NCI-H2081 (cell line): Measurements from ENCODE around the gene ENTPD8.
A peak's percentile ranks its signal among the peaks of the same experiment; 100 is the strongest.

Source experiments
- DNase-seq, 2 experiments: peaks; one replicate each; lab custom pipeline; 2025; lab: John Stamatoyannopoulos, UW

Gene ENTPD8, protein sequence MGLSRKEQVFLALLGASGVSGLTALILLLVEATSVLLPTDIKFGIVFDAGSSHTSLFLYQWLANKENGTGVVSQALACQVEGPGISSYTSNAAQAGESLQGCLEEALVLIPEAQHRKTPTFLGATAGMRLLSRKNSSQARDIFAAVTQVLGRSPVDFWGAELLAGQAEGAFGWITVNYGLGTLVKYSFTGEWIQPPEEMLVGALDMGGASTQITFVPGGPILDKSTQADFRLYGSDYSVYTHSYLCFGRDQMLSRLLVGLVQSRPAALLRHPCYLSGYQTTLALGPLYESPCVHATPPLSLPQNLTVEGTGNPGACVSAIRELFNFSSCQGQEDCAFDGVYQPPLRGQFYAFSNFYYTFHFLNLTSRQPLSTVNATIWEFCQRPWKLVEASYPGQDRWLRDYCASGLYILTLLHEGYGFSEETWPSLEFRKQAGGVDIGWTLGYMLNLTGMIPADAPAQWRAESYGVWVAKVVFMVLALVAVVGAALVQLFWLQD

DNA sequence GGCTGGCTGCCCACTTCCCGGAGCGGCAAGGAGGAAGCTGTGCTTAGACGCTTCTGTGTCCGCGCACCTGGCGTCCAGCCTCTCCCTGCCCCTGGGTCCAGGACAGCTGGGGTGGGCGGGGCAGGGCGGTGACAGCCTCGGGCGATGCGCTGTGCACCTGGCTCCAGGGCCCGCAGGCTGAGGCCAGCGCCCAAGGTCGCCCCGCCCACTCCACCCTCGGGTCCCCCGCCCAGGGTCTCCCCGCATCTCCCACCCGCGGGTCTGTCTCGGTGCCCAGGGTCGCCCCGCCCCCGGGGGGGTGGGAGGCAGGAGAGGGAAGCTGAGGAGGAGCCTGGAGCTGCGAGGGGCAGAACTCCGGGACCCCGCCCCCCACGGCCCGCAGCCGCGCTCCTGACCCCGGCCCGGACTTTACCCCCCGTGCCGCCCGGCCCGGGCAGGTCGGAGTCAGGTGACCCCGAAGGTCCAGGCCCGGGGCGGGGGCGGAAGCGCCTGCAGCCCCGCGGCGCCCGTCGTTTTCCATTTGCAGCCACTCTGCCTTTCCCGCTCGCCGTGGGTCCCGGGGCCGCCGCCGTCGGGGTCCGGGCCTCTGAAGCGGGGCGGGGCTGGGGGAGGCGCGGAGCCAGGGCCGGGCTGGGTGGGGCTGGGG lies at the start of gene ENTPD8:
TSS of gene ENTPD8 (minus strand) at position 69 of the 646 bp plus-strand sequence. CDS start 3,072 bp downstream, outside the sequence.
- DNase-seq, result peak; percentile 72 to 86

DNA sequence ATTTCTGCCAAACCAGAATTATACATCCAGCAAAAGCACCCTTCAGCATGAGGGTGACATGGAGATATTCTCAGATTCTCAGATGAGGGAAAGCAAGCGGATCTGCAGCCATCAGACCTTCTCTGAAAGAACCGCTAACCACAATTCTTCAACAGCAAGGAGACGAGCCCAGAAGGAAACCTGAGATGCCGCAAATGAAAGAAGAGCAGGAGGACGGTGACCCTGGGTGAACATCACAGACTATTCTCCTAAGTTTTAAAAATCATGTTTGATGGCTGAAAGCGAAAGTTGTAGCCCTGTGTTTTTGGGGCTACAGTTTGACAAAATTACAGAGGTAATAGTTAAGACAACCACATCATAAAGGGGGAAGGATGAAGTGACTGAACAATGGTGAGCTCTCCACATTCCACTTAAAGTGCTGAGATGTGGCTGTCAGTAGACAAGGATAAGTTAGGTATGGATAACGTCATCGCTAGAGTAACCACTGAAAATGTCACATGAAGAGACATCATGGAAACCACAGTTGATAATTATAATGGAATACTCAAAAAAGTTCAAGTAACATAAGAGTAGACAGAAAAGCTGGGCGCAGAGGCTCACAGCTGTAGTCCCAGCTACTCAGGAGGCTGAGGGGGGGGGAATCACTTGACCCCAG lies 49.5 kb upstream of the ENTPD8 start:
- DNase-seq, result no peak

DNA sequence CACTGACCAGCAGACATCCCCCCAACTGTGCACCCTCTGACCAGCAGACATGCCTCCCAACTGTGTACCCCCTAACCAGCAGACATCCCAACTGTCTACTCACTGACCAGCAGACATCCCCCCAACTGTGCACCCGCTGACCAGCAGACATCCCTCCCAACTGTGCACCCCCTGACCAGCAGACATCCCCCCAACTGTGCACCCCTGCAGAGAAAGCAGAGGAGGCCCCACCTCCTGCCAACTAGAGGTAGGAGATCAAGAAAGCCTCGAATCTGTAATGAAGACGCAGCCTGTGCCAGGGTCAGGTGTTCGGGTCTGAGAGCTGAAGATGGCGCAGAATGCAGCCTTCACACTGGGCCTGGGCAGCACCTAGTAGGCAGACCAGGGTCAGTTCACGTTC lies 47.7 kb upstream of the ENTPD8 start:
- no peak for DNase-seq

DNA sequence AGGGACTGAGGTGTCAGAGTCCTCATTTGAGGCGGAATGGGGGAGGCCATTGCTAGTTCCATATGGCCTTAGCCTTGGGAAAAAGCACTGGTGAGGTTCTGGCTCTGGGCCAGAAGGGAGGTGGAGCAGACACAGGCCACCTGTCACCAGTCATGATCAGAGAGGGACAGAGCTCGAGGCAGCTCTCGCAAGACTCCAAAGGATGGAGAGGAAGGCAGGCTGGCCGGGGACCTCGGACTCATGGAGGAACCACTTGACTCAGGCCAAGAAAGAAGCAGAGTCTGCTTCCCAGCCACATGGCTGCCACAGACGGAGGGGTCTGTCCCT lies 47.1 kb upstream of the ENTPD8 start:
- DNase-seq, result peak; percentile 50 to 73

DNA sequence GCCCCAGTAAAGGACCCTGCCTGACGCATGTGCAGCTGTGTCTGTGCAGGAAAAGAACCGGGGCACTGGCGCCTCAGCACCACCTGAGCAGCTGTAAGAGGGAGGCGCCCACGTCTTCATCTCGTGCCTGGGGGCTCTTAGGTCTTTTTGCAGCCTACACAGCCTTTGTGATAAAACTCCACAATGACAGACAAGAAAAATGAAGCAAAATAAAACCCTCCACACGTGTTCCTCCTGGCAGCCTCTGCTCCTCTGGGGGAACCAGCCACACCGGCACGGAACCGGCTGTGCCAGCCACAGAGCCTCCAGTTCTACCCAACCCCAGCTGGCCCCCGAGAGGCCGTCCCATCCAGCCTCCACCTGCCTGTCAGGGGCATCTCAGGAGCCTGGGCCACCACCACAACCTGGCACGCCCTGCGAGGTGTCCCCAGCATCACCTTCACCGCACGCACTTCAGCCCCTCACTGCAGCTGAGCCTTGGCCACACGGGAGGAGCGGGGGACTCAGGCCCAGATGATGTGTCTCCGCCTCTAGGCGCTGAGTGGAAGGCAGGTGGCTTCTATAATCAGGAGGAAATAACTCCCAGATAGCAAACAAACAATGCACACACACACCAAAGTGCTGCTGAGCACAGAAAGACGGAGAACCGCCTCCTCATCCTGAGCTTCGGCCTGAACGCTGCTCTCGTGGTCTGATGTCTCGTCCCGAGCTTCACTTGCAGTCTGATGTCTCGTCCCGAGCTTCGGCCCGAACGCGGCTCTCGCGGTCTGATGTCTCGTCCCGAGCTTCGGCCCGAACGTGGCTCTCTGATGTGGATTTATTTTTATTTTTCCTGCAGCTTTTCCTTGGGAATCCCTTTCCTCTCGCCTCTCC lies 46.5 kb upstream of the ENTPD8 start:
- peak; percentile 77 to 87 for DNase-seq

DNA sequence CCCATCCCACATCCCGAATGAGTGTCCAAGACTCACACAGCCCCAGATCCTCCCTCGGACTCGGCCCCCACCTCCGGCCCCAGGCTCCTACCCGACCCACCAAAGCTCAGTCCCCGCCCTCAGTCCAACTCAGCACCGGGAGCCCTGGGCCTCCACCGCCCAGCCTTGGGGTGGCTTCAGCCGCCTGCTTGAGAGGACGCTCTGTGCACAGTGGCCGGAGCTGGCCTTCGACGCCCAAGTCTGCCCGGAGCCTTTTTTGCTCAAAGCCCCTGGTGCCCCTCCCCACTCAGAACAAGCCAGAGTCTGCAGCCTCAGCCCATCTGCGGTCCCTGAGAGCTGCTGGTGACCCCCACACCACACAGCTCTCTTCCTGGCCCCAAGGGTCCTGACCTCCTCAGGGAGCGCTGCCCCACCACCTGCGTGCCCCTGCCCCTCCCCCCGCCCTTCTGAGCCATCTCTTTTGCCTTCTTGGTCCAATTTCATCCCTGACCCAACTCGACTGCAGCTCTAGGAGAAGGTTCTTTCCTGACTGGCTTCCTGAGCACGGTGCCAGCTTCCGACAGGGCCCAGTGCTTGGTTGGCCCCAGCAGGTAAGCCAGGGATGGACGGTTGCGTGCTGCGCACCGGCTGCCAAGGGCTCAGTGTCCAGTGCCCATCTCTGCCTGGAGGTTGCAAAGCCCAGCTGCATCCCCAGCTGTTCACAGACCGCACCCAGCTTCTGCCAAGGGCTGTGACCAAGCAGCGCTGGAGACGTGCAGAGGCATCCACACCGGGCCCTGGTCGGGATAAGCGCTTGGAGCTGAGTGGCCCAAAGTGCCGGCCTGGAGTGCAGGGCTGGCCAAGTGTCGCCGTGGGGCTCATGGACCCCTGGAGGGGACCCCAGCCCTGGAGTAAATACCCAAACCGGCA lies 45.6 kb upstream of the ENTPD8 start:
- no peak for DNase-seq

DNA sequence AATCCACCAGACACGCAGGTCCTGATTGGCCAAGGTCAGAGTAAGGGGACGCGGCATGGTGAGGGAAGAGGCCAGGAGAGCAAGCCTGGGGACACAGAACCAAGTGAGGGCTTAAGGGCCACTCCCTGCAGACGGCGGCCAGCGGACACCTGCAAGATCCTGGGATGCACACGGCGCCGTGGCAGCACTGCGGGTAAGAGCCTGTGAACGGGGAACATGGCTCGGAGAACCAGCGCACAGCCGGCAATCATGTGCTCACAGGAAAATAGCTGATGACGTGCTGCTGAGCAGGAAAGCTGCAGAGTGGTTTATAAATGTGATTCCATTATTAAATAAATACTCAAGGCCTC lies 45.0 kb upstream of the ENTPD8 start:
- DNase-seq, result no peak

DNA sequence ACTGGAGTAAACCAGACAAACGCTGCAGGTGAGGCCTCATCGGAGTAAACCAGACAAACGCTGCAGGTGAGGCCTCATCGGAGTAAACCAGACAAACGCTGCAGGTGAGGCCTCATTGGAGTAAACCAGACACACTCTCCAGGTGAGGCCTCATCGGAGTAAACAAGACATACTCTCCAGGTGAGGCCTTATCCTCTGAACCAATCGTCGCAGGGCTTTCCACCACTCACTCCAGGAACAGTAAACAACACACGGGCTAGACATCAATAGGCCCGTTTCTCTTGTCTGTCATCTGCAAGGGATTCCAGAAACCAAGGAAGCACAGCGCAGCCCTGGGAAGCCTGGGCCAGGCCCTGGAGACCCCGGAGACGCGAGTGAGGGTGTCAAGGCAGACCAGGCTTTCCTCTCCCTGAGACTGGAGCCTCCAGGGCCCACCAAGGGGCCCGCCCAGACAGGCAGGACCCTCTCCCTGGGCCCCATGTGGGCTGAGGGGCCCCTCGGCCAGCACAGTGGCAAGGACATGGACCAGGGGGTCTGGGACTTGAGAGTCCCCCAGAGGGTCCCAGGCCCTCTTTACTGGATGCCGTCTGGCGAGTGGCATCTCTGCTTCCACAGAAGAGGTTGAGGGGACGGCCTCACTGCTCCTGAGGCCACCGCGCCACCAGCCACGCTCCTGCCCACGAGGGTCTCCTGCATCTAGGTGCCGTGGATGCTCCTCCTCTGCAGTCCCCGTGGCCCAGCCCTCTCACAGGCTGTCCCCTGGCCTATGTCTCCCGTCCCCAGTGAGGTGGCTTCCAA lies 44.4 kb upstream of the ENTPD8 start:
- no peak for DNase-seq

DNA sequence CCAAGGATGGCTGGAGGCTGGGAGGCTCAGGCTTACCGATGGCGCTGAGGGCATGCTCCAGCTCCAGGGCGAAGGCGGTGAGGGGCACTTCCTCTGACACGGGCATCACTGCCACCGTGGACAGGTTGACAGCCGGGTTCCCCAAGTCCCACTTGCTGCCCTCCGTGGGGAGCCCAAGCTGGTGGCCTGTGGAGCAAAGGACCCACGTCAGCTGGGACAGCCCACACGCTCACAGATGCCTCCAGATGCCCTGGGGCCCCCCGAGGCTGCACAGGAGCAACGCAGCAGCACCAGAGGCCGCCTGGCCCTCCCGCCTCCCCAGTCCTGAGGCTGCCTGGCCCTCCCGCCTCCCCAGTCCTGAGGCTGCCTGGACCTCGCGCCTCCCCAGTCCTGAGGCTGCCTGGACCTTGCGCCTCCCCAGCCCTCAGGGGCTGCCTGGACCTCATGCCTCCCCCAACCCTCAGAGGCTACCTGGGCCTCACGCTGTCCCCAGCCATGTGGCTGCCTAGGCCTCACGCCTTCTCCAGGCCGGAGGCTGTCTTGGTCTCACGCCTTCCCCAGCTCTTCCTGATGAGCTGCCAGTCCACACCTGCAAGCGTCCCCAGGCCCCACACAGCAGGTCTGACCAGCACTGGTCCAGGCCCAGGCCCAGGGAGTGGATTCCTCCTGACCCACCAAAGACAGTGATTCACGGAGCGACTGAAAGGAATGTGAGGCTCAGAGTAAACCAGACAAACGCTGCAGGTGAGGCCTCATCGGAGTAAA lies 43.6 kb upstream of the ENTPD8 start:
- no peak for DNase-seq

DNA sequence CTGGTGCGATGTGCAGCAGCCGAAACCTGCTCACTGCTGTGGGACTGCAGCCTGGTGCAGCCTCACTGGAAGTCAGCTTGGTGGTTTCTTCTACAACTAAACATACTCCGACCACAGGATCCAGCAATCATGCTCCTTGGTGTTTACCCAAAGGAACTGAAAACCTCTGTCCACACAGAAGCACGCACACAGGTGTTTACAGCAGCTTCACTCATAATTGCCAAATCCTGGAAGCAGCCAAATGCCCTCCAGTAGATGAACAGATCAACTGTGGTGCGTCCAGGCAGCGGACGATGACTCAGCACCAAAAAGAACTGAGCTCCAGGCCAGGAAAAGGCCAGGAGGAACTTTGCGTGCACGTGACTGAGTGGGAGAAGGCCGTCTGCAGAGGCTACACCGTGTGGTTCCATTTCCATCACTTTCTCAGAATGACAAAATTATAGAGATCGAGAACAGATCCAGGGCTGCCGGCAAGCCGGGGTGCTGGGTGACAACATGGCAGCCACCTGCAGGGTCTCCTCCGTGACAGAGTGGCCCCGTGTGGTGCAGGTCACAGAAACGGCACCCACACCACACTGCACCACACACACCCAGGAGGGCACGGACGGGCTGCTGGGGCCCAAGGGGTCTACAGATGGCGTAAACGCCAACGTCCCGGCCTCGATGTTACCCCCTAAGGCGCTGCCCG lies 41.1 kb upstream of the ENTPD8 start:
- peak in 1 of 2 experiments; percentile 46 for DNase-seq

DNA sequence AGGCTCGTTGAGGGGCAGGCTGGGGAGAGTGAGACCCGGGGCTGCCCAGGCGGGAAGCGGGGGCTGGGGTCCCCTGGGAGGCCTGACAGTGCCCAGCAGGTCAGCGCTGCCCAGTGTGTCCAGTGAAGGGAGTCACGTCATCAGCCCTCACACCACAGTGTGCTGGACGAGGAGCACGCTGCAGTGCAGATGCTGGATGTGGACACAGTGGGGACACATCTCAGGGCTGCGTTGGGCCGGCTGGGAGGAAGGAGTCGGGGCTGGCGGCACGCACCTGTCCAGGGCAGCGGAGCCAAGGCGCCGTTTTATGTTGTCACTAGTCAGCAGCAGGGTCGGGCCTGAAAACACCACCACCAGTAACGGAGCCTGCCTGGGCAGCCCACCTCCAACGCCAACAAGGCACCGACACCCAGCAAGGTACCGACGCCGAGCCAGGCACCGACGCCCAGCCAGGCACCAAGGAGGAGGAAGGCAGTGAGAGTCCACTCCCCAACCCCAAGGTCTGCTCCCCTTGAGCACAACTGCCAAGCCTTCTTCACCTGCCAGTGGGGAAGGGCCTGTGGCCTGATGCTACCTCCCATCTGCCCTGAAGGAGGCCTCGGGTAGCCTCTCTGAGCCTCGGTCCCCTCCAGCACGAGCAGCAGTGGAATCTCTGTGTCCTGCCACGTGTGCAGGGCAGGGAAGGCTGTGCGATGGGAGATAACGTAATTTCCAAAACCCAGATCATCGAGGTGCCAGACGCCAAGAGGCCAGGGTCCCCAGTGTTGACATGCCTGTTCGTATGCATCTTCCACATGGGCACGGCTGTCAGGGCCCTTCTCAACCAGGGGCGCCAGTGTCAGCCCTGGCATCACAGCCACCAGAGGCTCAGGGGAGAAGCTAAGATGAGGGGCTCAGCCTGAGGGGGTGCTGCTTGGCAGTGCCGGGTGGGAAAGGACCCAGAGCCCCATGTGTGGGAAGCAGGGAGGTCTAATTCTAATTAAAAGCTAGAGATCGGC lies 39.8 kb upstream of the ENTPD8 start:
- DNase-seq, result no peak

DNA sequence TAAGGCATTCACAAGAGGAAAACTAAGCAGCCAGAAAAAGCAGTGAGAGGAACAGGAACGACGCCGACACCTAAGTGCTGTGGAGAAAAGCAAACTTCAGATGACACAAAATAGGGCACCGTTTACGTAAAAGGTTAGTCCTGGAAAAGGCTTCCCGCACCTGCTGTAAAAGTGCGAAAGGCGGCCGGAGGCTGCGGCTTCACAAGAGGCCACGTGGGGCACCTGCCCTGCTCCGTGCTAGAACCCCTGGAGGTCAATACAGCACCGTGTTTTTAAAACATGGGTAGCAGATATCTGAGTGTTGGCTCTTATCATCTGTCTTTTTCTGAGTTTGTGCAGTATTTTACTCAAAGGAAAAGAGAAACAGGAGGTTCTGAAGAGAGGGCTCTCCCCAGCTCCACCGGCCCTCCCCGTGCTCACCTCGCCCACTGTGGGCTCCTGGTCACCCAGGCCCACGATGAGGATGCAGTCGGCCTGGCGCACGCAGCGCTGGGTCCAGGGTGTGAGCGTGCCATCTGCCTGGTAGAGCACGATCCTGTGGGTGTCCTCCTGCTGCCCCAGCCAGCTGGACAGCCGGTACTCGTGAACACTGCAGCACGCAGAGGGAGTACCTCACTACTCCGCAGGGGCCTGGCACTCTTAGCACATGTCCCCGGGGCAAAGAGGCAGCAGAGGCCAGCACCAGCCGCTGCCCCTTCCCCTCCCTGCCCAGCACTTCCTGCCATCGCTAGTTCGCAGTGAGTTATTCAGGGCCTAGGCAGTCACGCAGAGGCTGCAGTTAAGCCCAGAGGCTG lies 38.9 kb upstream of the ENTPD8 start:
- DNase-seq, result no peak

DNA sequence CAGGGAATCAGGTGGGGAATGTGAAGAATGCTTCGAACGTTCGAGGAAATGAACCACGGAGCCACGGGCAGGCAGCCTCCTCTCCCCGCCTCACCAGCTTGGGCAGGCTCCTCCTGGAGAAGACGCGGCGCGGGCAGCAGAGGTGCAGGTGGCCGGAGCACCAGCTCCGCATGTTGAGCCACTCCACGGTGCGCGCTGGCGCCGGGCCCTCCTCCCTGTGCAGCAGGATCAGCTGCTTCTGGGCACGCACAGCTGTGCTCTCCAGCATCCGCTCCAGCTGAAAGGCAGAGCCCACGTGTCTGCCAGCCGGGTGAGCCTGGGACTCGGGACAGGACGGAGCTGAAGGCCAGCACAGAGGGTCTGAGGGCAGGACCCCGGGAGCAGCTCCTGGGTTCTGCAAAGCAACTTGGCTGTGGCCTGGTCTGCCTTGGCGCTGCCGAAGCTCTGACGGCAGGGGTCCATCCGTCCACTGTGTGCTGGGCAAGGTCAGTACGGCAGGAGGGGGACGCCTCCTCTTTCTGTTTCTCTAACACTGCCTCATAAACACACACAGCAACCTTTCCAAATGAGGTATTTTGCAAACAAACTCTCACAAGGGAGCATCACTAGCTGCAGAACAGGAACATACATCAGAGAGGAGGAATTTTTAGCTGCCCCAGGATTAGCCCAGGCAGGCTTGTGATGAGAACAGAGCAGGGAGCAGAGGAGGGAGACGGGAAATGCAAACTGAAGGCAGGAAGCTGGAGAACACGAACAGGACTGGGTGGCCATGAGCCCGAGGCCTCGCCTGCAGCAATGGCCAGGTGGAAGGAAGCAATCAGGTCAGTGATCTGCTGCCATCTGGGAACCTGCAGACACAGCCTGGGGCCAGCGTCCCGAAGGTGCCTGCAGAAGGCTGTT lies 38.1 kb upstream of the ENTPD8 start:
- peak in 1 of 2 experiments; percentile 43 for DNase-seq

DNA sequence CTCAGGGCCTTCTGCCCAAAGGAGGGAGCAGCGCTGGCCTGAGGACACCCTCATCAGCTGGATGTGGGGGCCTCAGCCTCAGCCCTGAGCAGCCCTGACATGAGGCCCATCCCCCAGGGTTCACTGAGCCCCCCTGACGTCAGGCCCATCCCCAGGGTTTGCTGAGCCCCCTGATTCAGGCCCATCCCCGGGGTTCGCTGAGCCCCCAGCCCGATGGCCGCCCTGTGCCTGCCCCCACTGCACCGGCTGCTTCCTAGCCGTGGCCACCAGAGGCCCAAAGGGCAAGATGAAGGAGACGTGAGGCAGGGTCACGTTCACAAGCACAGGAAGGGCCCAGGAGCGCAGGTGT lies 37.4 kb upstream of the ENTPD8 start:
- no peak for DNase-seq

DNA sequence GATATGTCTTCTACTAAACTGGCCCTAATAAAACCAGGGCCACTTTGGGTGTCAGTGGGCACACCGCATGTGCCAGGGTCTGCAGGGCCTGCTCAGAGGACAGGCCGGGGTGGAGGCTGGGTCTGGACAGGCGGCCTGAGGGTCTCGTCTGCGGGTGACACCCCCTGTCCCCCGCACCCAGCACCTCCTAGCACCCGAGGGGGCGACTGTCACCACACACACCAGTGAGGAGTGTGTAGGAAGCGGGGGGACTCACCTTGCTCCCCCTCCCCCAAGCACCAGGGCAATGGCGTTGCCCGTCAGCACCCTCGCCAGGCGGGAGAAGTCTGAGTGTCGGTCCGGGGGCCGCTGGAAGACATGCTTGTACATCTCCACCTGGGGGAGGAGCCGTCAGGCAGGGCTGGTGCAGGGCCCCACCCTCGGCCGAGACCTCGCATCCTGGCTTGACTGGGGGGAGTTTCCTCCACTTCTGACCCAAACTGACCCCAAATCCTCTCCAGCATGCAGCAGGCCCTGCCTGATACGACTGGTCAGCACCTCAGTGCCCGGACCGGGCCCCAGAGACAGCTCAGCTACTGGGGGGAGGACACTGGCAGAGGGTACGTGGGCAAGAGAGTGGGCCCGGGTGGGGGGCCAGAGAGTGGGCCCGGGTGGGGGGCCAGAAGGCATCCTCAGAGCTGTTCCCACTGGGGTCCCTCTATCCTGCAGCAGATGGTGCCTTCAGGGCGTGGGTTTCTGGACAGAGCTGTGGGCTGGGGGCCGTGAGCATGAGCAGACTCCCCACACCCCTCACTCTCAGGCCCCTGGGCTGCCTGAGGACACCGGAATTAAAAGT lies 36.8 kb upstream of the ENTPD8 start:
- no peak for DNase-seq
